GM18517 (cell line): ENCODE results near the gene ARHGEF25.
"Not testable (repeated sequence)": the region's sequence is repeated elsewhere in the genome, so short reads cannot be mapped to it uniquely, and the experiment has no call there.

Experiments used
- ATAC-seq: cut with Tn5 transposase; IDR thresholded peaks from one replicate; pipeline ENCODE4 v1.9.1; 2021; ENCODE audit warnings: mild to moderate bottlenecking, moderate library complexity; ENCODE audit not compliant: unreplicated experiment

The ARHGEF25 gene

GRCh38 chr12:57632958-57633840 lies 22.0 kb downstream of the ARHGEF25 start, which contains the start of gene B4GALNT1:
B4GALNT1 (minus strand) TSS chr12:57633201; CDS start chr12:57632132, 1,069 bp downstream.
- peak; percentile 66 for ATAC-seq

DNA sequence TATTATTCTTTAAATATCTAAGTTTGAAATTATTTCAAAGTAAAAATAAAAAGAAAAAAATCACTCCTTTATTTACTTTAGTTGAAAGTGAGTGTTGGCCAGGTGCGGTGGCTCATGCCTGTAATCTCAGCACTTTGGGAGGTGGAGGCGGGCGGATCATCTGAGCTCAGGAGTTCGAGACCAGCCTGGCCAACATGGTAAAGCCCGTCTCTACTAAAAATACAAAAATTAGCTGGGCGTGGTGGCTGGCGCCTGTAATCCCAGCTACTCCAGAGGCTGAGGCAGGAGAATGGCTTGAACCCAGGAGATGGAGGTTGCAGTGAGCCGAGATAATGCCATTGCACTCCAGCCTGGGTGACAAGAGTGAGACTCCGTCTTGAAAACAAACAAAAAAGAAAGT lies 25.5 kb downstream of the ARHGEF25 start:
- not testable (repeated sequence) for ATAC-seq

- no peak for ATAC-seq
Observed at GRCh38 chr12:57637364-57637763, 26.1 kb downstream of the ARHGEF25 start.

DNA sequence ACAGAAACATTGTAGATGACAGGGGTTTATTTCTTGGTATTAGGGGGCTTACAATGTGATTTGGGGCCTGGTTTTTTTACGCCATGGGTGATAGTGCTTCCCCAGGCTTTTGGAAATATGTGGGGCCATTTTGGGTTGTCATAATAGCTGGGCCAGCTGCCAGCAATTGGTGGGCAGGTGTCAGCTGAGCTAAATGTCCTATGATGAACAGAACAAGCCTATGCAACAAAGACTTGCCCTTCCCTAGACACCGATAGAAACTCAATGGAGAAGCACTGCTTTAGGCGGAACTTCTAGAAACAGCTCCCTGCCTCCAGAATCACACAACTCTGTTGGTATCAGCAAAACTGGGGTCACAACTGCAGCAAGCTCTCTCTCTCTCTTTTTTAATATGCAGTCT lies 26.9 kb downstream of the ARHGEF25 start:
- ATAC-seq: no peak

GRCh38 chr12:57640175-57641042 lies 29.2 kb downstream of the ARHGEF25 start:
- ATAC-seq: no peak

DNA sequence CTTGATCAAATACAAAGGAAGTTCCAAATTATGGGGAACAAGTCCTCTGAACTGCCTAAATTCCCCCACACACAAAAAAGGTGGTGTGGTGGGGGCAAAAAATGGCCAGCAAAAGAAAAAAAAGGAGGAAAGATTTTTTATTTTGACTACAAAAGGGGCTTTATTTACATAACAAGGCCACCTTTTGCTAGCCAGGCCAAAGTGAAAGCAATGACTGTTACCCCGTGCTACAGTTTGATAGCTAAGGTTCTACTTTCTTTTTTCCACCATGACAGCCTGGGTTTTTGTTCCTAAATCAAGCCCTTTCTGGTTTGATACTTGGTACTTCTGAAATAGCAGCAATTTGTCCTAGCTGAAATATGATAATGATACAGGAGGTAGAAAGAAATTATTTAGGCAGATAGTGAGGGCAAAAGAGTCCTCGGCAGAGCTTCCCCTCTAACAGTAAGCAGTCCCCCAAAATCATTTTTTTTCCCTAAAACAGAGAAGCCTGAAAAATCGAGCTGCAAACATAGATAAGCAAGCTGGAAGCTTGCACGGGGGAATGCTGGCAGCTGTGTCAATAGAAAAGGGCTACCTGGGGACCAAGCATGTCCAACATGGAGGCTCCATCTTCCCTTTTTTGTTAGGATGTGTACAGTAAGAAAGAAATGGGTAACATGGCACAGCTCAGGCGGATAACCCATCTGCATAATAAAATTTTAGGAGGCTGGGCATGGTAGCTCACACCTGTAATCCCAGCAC lies 30.6 kb downstream of the ARHGEF25 start:
- ATAC-seq: no peak

- ATAC-seq: not testable (repeated sequence)
Observed at GRCh38 chr12:57645990-57646658, 34.9 kb downstream of the ARHGEF25 start.

- not testable (repeated sequence) for ATAC-seq
Observed at GRCh38 chr12:57646659-57647049, 35.4 kb downstream of the ARHGEF25 start.

GRCh38 chr12:57654042-57654441 lies 42.8 kb downstream of the ARHGEF25 start:
- no peak for ATAC-seq

DNA sequence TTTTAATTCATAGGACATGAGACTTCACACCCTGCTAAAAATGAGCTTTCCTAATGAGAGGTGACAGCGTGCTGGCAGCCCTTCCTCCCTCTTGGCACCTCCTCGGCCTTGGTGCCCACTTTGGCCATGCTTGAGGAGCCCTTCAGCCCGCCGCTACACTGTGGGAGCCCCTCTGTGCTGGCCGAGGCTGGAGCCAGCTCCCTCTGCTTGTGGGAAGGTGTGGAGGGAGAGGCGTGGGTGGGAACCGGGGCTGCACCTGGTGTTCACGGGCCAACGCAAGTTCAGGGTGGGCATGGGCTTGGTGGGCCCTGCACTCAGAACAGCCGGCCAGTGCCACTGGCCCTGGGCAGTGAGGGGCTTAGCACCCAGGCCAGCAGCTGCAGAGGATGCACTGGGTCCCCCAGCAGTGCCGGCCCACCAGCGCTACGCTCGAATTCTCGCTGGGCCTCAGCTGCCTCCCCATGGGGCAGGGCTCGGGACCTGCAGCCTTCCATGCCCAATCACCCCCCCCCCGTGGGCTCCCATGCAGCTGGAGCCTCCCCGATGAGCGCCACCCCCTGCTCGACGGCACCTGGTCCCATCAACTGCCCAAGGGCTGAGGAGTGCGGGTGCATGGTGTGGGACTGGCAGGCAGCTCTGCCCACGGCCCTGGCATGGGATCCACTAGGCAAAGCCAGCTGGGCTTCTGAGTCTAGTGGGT lies 44.5 kb downstream of the ARHGEF25 start:
- ATAC-seq: no peak

DNA sequence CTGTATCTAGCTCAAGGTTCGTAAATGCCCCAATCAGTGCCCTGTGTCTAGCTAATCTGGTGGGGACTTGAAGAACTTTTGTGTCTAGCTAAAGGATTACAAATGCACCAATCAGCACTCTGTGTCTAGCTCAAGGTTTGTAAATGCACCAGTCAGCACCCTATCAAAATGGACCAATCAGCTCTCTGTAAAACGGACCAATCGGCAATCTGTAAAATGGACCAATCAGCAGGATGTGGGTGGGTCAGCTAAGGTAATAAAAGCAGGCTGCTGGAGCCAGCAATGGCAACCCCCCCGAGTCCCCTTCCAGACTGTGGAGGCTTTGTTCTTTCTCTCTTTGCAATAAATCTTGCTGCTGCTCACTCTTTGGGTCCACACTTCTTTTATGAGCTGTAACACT lies 45.2 kb downstream of the ARHGEF25 start:
- not testable (repeated sequence) for ATAC-seq

- no peak for ATAC-seq
Observed at GRCh38 chr12:57657744-57658143, 46.5 kb downstream of the ARHGEF25 start.

DNA sequence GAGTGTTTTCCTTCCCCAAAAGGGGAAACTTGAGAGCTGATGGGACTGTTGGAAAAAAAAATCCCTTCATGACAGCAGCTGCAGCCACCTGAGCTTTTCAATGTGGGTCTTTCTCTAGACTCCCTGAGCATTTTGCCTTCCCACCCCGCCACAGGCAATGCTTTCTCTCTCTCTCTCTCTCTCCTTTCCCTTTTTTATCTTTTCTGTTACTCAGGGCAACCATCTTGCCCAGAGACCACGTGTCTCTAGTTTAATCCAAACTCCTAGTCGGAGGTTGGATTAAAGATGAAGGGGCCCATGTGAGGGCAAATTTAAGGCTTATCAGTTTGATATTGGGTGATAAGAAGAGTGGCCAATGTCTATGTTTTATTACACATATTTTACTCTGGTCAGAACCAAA lies 47.7 kb downstream of the ARHGEF25 start:
- no peak for ATAC-seq

- ATAC-seq: no peak
Observed at GRCh38 chr12:57661376-57661775, 50.1 kb downstream of the ARHGEF25 start.

DNA sequence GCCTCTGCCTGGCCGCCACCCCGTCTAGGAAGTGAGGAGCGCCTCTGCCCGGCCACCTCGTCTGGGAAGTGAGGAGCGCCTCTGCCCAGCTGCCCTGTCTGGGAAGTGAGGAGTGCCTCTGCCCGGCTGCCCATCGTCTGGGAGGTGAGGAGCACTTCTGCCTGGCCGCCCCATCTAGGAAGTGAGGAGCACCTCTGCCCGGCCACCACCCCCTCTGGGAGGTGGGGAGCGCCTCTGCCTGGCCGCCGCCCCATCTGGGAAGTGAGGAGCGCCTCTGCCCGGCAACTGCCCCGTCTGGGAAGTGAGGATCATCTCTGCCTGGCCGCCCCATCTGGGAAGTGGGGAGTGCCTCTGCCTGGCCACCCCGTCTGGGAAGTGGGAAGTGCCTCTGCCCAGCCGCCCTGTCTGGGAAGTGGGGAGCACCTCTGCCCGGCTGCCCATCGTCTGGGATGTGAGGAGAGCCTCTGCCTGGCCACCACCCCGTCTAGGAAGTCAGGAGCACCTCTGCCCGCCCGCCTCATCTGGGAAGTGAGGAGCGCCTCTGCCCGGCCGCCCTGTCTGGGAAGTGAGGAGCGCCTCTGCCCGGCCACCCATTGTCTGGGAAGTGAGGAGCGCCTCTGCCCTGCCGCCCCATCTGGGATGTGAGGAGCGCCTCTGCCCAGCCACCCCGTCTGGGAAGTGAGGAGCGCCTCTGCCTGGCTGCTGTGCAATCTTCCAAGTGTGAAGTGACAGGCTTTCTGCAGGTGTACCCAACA lies 54.0 kb downstream of the ARHGEF25 start:
- ATAC-seq: not testable (repeated sequence)
